Measurements from ENCODE around the gene ATP10A. TPM values are rescaled to one million over a fixed set of nuclear protein-coding genes. Genes with fewer than 3 reads are reported as not detected.
"Not testable (repeated sequence)": the region's sequence is repeated elsewhere in the genome, so short reads cannot be mapped to it uniquely, and the experiment has no call there.

The ATP10A gene
- total RNA-seq, 2 donors from 2014 or later, result 2.4 to 5.1 TPM

DNA sequence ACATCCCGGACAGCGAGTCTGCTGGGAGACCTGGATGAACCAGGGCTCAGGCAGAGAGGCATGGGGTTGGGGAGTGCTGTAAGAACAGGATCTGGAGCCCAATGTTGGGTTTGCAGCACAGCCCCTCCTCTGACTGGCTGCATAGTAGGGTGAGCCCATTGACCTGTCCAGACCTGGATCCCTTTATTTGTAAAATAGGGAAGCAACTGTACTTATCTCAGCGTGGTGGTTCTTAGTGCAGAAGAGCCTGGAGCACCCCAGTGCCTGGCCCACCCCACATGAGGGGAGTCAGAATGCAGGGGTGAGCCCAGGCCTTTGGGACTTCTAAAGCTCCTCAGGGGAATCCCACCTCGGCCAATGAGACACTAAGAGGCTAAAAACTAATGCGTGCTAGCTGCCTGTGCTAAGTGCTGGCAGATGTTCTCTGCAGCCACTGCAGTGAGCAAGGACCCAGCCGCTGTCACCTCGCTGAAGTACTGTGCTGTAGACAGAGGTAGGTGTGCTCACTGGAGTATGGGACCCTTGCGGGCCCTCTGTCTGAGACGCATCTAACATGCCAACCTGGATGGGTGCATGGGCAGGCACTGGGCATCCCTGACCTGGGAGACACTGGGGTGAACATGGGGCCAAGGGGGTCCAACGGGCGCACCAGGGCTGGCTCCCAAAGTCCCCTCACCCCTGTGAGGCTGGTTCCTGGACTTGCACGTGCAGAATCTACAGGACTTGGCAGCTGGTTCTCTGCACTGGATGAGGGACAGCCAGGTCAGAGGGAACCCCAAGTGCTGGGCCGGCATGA lies 95.6 kb downstream of the ATP10A start:
- intact Hi-C loops (cut with DNase I), result no loop called here
- ATAC-seq, result no peak
- DNase-seq, result no peak

- DNase-seq (no peak), ATAC-seq (no peak)
- intact Hi-C loops (cut with DNase I), result no loop called here
Observed at GRCh38 chr15:25766417-25766816, 96.7 kb downstream of the ATP10A start.

DNA sequence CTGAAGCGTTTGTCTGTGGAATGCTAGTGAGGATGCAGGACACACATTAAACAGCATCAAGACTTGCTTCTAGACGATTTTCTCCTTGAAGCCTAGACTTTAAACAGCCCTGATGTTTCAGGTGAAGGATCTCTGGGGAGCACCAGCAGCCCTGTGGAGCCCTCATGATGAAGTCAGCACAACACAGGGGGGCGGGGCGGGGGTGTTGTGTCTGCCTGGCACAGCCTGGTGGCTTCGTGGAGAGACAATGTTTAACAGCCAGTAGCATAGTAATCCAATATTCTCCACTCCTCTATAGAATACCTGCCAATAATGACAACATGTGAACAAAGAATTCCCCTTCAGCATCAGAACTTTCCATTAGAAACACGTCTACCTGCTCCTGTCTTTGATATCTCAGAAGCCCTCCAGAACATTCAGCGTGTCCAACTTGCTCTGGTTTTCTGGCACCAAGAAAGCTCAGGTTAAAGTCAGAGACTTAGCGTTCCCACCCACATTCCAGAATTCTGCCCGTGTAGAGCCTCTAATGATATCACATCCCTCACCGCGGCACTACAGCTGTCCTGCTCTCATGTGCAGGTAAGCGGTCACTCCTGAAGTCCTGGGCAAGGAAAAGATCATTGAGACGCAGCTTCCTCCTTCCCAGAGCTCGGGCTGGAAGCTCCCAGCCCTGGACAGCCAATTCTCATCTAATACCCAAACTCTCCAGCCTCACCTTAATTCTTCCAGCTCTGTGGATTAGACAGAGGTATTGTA lies 98.0 kb downstream of the ATP10A start:
- no peak for ATAC-seq
- intact Hi-C loops (cut with DNase I), result no loop called here

DNA sequence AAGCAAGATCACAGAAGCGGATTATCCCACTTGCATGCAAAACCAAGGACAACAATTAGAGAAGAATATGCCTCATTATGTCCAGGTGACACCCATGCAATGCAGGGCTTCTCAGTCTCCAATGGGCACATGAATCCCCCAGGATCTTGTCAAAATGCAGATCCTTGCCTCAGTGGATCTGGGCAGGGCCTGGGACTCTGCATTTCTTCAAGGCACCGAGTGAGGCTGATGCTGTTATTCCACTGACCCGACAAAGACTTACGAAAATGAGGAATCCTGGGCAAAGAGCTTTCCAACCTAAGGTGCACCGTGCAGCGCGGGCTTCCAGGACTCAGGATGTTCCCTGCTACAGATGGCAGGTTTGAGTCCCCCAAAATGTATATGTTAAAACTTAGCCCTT lies 99.2 kb downstream of the ATP10A start:
- ATAC-seq (no peak), DNase-seq (no peak)
- intact Hi-C loops (cut with DNase I), result no loop called here

More for the DNA sequence above, 98.0 kb downstream of the ATP10A start:
- DNase-seq, result no peak

DNA sequence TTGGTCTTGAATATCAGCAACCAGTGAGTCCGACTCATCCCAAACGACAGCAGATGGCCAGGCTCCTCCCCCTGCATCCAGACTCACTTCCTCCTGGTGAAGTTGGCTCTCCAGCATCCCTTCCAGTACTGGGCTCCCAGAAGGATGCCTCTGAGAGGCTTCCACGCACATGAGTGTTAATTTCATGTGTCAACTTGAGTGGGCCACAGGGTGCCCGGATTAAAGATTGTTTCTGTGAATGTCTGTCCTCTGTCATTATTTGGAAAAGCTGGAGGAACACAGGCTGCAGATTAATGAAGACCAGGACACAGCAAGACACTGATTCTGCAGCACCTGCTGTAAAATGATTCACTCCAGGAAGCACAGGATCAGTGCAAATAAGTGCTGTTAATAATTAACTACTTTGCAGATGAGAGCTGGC lies 99.8 kb downstream of the ATP10A start:
- DNase-seq, result no peak
- intact Hi-C loops (cut with DNase I), result no loop called here

DNA sequence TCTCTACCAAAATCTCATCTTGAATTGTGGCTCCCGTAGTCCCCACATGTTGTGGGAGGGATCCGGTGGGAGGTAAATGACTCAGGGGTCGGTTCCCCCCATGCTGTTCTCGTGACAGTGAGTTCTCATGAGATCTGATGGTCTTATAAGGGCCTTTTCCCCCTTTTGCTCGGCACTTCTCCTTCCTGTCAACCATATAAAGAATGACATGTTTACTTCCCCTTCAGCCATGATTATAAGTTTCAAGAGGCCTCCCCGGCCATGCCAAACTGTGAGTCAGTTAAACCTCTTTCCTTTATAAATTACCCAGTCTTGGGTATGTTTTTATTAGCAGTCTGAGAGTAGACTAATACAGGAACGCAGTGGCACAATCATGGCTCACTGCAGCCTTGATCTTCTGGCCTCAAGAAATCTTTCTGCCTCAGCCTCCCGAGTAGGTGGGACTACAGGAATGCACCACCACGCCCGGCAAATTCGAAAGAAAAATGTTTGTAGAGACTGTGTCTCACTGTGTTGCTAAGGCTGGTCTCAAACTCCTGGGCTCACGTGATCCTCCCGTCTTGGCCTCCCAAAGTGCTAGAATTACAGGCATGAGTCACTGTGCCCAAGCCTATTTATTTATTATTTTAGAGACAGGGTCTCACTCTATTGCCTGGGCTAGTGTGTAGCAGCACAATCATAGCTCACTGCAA lies 101.0 kb downstream of the ATP10A start:
- ATAC-seq (no peak), DNase-seq (no peak)
- intact Hi-C loops (cut with DNase I), result no loop called here

More for the DNA sequence above, 99.8 kb downstream of the ATP10A start:
- no peak for ATAC-seq

DNA sequence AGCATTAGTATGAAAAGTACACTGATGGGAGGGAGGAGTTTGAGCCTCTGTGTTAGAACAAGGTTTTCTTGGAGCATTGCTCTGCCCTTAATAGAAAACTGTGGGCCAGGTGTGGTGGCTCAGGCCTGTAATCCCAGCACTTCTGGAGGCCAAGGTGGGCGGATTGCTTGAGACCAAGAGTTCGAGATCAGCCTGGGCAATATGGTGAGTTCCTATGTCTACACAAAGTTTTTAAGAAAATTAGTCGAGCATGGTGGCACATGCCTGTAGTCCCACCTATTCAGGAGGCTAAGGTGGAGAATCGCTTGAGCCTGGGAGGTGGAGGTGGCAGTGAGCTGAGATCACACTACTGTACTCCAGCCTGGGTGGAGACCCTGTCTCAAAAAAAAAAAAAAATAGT lies 103.7 kb downstream of the ATP10A start:
- DNase-seq (no peak), ATAC-seq (no peak)
- intact Hi-C loops (cut with DNase I), result no loop called here

GRCh38 chr15:25758612-25759011 lies 104.5 kb downstream of the ATP10A start:
- DNase-seq; intact Hi-C loops (cut with DNase I); ATAC-seq: not testable (repeated sequence)

DNA sequence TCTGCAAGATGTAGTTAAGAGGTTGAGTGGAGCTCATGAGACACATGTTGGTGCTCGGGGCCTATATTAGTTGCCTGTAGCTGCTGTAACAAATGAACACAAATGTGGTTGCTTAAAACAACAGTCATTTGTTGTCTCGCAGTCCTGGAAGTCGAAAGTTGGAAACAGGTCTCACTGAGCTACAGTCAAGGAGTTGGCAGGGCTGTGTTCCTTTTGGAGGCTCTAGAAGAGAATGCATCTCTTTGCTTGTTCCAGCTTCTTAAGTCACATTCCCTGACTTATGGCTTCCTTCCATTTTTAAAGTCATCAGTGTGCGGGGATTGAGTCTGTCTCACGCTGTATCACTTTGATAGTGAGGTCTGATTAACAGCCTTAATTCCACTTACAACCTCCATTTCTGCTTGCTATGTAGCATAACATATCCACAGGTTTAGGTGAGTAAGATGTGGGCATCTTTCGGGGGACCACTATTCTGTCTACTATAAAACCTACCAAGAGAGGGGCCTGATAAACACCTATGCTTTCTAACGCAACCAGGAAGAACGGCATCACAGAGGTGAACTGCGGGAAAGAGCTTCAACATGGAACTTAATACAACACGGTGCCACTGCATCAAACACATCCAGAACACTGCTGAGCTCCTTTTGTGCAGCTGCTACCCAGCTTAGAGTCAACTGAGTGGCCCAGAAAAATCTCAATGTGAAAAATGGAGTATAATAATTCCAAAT lies 119.4 kb downstream of the ATP10A start:
- no peak for DNase-seq
- intact Hi-C loops (cut with DNase I), result loop anchor here in 1 of 2 donors (10.0 kb wide), 1 partner anchor 191 kb away; no protein-coding TSS in a partner anchor
- peak; percentile 40 to 73 for ATAC-seq

- DNase-seq (no peak), ATAC-seq (peak; percentile 34 to 69)
- intact Hi-C loops (cut with DNase I), result loop anchor here in 1 of 2 donors (10.0 kb wide), 1 partner anchor 192 kb away; no protein-coding TSS in a partner anchor
Observed at GRCh38 chr15:25742776-25743547, 120.2 kb downstream of the ATP10A start.

DNA sequence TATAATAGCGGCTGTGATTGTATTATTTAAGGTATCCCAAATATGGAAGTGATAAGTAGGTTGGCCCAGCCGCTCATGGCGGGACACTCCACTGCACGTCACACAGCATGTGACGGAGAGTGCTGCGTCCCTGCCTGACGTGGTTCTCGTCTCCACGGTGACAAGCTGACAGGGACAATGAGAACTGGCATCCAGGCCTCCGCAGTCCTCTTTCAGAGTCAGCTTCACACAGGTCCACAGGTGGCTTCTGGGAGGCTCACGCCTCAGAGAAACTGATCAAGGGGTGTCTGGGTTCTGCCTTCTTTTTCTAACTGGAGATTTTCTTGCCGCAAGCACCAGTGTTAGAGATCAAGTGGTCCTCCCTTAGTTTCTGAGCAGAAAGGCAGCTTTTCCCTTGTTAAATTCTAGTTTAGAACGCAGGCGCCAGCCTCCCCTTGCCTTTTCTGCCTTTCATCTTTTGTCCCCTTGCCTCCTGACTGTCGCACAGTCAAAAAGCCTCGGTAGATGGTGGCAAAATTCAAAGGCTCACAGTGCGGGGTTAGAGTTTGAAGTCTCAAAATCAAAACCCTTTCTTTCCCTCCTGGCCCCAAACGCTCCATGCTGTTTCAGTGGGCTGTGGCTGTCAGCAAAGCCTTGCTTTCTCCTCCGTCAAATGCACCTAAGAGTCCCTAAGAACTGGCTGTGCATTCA lies 120.9 kb downstream of the ATP10A start:
- intact Hi-C loops (cut with DNase I), result loop anchor here in 1 of 2 donors (10.0 kb wide), 1 partner anchor 193 kb away; no protein-coding TSS in a partner anchor
- DNase-seq (no peak), ATAC-seq (no peak)

DNA sequence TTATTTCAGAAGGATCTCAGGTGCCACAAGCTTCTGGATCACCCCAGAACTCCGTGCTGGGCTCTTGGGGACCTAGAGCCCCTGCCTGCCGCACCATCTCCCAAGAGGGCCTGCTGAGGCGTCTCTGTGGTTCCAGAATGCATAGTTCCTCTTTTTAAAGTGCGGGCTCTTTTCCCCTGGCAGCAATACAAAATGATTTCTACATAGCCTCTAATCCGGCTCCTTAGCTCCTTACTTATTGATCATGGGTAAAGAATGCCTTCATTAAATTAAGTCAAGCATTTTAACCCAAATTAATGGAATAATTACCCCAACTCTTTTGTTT lies 121.9 kb downstream of the ATP10A start:
- intact Hi-C loops (cut with DNase I), result loop anchor here in 1 of 2 donors (10.0 kb wide), 1 partner anchor 194 kb away; no protein-coding TSS in a partner anchor
- no peak for ATAC-seq
- DNase-seq, result no peak

DNA sequence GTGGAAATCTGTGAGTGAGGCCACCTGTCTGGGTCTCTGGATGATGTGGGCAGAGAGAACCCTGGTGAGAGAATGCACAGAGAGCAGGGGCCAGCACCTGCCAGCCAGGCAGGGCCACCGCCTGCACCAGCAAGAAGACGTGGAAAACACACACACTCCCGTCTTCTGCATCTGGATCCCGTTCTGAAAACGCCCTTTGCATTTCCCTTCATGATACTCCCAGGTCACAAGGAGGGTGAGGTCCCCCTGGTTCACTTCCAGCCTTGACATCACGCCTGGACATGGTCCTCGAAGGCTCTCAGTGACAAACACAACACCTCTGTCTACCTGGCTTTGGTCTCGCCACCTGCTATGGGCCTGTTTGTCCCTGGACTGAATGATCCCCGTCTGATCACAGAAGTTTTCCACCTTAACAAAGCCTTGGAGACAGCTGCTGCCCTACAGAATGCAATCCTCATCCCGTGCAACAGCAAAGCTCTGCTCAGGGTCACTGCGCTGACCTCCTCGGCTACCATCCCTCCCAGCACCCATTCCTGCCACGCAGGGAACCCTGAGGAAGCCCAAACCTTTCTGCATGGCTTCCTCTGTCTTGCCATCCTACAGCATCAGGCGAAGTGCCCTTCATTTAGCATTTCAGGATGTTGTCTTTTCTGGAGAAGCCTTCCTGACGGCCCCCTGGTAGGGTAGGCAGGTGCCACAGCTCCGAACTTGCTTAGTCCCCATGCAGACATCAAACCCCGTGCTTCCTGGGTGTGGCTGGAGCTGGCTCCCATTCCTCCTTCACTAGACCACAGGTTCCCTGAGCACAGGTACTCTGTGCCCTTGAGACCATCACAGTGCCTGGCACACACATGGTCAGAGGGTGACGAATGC lies 122.5 kb downstream of the ATP10A start:
- DNase-seq, result no peak
- ATAC-seq, result no peak
- intact Hi-C loops (cut with DNase I), result loop anchor here in 1 of 2 donors (10.0 kb wide), 1 partner anchor 194 kb away; no protein-coding TSS in a partner anchor

DNA sequence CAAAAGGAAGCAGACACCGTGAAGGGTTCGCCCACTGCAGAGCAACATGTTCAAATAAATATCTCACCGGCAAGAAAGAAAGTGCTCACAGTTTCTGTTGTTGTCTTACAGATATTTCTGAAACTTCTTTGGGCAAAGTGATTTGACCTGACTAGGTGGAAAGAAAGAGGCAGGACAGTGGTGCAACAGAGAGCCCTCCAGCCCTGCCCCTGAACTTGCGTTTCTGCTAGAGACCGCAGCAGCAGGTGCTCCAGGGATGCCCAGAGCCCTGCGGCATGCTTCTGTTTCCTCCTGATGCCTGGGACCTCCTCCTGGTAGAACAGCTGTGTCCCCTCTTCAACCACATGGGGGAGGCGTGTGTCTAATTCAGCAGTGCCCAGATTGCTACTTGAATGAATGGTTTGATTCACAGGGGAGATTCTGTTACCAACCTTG lies 123.4 kb downstream of the ATP10A start:
- intact Hi-C loops (cut with DNase I), result loop anchor here in 1 of 2 donors (10.0 kb wide), 1 partner anchor 195 kb away; no protein-coding TSS in a partner anchor
- DNase-seq, result no peak
- no peak for ATAC-seq

GRCh38 chr15:25738171-25738965 lies 124.8 kb downstream of the ATP10A start:
- DNase-seq, result no peak
- intact Hi-C loops (cut with DNase I), result no loop called here
- no peak for ATAC-seq

GRCh38 chr15:25737218-25737643 lies 125.9 kb downstream of the ATP10A start:
- DNase-seq (peak; percentile 54), ATAC-seq (peak; percentile 84)
- intact Hi-C loops (cut with DNase I), result no loop called here
